Measurements from ENCODE around the gene WDR81.

The WDR81 gene

DNA sequence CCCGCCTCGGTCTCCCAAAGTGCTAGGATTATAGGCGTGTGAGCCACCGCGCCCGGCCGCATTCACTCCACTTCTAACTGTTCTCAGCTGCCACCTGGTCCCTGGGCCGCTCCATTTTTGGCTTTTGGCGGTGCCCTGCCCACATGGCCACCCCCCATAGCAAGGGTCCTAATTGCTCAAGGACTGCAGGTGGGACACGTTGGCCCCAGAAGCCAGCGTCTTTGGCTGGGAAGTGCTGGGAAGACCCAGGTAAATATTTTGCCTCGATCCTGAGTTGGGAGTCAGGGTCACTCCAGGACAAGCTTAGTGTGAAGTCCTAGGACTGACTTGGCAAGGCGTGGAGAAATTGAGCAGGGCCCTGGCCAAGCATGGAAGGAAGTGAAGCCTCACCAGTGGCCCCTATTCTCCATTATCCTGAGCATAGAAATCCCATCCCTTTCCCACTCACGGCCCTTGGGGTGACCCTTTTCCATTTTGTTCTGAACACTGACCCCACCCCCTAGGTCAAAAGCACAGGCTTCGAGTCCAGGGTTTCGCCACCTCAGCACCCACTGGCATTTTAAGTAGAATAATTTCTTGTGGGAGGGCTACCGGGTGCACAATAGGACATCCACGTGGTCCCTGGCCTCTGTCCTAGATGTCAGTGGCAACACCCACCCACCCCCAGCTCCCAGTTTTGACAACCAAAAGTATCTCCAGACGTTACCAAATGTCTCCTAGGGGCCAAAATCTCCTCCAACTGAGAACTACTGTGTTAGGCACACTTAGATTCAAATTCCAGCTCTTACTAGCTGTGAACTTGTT is 5.9 kb upstream of the WDR81 start:
- no peak for DNase-seq (ENCODE audit: extremely low read depth, low read depth)
- TF ChIP-seq CTCF (IDR thresholded peaks at IDR 0.05; ENCODE audit: low read depth, low read length): no peak

DNA sequence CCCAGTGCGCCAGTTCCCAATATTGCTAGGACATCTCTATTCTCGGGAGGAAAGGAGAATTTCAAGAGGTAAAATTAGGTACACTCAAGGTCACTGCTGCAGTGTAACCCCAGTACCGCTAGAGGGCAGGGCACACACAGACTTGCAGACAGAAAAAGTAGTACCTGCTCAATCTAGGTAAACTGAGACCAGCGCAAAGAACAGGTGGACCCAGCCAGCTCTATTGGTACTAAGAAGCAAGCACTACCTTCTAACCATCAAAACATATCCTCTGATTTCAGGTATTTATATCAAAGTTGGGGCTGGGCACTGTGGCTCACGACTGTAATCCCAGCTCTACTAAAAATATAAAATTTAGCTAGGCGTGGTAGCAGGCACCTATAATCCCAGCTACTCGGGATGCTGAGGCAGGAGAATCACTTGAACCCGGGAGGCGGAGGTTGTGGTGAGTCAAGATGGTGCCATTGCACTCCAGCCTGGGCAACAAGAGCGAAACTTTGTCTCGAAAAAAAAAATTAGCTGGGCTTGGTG is 3.6 kb upstream of the WDR81 start:
- DNase-seq (ENCODE audit: extremely low read depth, low read depth): no peak

GRCh38 chr17:1722022-1722421 is 2.5 kb upstream of the WDR81 start:
- peak; percentile 58 for DNase-seq (ENCODE audit: extremely low read depth, low read depth)

More for the DNA sequence above, 3.6 kb upstream of the WDR81 start:
- peak; percentile 99 for TF ChIP-seq CTCF (IDR thresholded peaks at IDR 0.05; ENCODE audit: low read depth, low read length)

DNA sequence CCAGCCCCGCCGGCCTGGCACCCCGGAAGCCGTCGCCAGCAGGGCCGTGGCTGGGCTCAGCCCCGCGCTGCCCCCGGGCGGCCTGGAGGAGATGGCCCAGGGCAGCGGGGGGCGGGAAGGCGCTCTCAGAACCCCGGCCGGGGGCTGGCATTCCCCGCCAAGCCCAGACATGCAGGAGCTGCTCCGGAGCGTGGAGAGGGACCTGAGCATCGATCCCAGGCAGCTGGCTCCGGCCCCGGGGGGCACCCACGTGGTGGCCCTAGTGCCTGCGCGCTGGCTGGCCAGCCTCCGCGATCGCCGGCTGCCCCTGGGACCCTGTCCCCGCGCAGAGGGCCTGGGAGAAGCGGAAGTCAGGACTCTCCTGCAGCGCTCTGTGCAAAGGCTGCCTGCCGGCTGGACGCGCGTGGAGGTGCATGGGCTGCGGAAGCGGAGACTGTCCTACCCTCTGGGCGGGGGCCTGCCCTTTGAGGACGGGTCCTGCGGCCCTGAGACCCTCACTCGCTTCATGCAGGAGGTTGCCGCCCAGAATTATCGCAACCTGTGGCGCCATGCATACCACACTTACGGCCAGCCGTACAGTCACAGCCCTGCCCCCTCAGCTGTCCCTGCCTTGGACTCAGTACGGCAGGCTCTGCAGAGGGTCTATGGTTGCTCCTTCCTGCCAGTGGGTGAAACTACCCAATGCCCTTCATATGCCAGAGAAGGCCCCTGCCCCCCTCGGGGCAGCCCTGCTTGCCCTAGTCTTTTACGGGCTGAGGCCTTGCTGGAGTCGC is 551 bp downstream of the WDR81 start:
- no peak for TF ChIP-seq CTCF (IDR thresholded peaks at IDR 0.05; ENCODE audit: low read depth, low read length)
- DNase-seq (ENCODE audit: extremely low read depth, low read depth): no peak

DNA sequence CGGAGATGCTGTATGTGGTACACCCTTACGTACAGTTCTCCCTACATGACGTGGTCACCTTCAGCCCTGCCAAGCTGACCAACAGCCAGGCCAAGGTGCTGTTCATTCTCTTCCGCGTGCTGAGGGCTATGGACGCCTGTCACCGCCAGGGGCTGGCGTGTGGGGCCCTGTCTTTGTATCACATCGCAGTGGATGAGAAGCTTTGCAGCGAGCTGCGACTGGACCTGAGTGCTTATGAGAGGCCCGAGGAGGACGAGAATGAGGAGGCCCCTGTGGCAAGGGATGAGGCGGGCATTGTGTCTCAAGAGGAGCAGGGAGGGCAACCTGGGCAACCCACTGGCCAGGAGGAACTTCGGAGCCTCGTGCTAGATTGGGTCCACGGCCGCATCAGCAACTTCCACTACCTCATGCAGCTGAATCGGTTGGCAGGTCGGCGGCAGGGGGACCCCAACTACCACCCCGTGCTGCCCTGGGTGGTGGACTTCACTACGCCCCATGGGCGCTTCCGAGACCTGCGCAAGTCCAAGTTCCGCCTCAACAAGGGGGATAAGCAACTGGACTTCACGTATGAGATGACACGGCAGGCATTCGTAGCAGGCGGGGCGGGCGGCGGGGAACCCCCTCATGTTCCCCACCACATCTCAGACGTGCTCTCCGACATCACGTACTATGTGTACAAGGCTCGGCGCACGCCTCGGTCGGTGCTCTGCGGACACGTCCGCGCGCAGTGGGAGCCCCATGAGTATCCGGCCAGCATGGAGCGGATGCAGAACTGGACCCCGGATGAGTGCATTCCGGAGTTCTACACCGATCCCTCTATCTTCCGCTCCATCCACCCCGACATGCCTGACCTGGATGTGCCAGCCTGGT is 1.4 kb downstream of the WDR81 start:
- no peak for TF ChIP-seq CTCF (IDR thresholded peaks at IDR 0.05; ENCODE audit: low read depth, low read length)

GRCh38 chr17:1726626-1727257 is 2.2 kb downstream of the WDR81 start:
- DNase-seq (ENCODE audit: extremely low read depth, low read depth): no peak
- TF ChIP-seq CTCF (IDR thresholded peaks at IDR 0.05; ENCODE audit: low read depth, low read length): no peak

More for the DNA sequence above, 1.4 kb downstream of the WDR81 start:
- DNase-seq (ENCODE audit: extremely low read depth, low read depth): no peak

- DNase-seq (ENCODE audit: extremely low read depth, low read depth): no peak
- TF ChIP-seq CTCF (IDR thresholded peaks at IDR 0.05; ENCODE audit: low read depth, low read length): no peak
Observed at GRCh38 chr17:1727258-1727789, 2.8 kb downstream of the WDR81 start.

Measured in AG09319 (cell line).